ENCODE measurements around the gene CCDC51.

CCDC51 gene

DNA sequence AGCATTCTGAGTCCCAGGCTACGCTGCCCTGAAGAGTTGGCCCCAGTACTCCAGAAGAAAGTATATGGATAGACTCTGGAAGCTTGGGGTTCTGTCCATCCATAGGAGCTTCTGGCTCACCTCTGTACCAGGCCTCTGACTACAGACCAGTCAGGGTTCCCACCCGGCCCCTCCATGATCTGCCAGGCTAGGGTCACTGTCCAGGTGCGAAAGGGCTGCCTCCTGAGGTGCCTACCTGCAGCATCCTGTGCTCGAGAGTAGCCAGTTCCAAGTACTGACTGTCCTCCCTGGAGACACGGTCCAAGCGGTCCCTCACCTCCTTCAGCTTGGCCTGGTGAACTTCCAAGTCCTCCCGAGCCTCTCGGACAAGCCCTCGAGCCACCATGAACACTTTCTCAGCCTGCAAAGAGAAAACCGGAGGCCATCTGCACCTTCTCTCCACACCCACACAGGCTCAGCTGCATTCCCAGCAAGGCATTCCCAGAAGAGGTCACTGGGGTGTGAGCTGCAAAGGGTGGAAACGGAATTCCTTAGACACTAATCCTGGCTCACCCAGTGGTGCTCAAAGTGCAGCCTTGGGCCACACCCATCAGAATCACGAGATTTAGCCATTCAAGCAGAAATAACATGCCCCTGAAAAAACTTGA is 6.3 kb downstream of the CCDC51 start:
- DNase-seq (ENCODE audit: low spot score) = peak; percentile 45

DNA sequence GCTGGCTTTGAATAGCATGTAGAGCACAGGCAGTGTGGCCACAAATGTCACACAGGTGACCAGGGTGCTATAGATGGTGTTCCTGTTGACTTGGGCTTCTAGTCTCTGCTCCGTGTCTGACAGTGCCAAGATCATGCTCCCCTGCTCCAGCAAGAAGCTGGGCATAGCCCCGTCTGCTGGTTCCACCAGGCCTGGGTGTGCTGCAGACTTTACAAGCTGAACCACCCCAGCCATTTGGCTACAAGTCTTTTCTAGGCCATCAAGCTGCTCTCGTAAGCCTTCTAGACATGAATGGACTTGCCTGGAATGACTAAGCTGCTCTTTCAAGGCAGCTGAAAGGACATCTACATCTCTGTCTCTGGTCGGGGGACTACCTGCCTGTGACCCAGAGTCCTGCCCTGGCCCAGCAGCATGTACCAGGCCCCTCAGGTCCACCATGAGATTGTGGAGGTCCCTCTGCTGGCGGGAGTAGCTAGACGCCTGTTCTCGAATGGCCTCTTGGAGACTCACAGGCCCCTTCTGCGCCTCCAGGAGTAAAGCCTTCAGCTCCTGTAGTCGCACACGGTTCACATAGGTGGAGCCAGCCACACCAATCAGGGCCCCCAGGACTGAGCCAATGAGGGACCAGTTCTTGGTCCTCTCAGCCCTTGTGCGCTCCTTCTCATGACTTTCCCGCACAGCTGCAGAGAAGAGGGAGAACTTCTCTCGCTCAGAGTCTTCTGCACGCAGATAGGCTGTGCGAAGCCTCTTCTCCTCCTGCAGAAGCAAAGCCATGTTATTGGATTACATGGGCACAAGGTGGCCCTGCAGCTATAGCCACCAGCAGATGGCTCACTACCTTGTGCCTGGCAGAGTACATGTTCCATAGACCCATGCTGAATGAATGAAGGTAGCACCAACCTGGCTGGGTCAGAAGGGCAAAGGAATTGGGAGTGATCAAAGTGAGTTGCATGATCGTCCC is 7.2 kb downstream of the CCDC51 start:
- DNase-seq (ENCODE audit: low spot score) = no peak

DNA sequence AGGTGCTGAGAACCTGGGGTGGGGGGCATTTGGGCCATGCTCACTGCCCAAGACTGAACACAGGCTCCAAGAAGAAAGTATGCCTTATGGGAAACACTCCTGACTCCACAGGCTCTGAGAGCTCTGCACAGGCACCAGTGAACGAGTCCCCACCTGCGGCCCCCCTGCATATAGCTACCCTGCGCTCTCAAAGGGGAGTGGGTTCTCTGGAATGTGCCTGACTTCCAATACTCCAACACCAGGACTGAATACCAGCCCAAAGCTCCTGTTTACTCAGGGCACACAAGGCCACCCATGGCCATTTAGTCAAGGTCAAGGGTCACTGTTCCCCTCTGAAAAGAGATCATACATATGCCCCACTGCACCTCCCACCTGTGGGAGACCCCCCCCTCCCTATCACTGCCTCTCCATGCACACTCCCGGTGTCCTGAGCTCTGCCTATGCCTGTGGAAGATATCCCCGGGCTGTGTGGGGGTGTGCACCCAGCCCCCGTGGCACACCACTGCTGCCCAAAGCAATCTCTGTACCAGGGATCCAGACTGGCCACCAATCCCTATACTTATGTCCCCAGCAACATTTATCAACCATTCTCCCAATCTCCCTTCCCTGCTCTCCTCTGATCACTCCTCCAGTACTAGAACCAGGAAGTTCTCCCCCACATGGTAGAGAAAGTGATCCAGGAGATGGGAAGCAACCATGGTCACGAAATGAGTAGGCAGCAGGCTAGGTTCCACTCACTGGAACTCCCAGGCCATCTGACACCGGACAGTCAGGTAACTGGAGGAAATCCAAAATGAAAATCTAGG is 8.5 kb downstream of the CCDC51 start:
- DNase-seq (ENCODE audit: low spot score) = no peak

DNA sequence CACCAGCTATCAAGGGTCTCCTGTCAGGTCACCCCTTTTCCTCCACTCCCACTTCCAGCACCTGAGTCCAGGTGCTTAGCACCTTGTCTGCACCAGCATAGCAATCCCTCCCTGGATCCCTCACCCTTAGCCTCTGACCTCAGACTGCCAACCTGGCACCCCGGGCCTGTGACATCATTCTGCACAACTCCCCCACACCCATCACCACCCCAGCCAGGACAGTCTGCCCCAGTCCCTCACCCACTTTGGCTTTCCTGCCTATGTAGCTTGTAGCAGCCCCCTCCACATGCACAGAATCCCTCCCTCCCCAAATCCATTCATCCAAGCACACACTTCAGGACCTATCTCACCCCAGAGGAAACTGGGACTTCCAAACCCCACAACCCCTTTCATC is 9.2 kb downstream of the CCDC51 start:
- DNase-seq (ENCODE audit: low spot score) = no peak

DNA sequence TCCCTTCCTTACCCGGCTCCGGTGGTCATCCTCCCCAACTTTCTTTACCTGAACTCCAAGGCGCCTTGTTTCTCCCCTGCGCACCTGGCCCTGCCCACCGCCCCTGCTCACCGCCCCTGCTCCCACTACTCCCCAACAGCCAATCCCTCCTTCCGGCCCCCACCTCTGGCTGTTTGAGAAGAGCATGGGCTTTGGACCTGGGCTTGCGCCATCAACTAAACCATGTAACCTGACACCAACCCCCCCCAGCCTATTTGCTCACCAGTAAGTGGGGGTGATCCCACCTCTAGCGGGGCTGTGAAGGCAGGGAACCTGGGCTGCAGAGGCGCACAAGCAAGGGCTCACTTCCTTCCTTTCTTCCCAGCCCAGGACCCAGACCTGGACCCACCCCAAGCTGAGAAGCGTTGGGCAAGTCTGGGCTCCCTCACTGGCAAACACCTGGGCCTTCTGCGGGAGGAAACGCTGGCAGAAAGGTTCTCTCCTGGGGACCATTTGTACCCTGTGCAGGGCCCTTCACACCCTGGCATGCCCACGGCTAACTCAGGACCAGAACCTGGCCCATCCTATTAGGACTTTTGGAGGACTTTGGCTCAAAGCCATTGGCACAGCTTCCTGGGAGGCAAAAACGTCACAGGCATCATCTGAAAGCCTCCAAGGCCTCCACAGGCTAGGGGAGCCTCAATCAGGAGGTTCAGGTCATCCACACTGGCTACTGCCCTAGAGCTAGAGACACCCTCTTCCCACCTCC is 9.8 kb downstream of the CCDC51 start, which contains the start of gene PLXNB1:
TSS of gene PLXNB1 (minus strand) at position 127 of the 748 bp plus-strand sequence. CDS start 5,475 bp downstream, outside the sequence.
- DNase-seq (ENCODE audit: low spot score) = no peak

DNA sequence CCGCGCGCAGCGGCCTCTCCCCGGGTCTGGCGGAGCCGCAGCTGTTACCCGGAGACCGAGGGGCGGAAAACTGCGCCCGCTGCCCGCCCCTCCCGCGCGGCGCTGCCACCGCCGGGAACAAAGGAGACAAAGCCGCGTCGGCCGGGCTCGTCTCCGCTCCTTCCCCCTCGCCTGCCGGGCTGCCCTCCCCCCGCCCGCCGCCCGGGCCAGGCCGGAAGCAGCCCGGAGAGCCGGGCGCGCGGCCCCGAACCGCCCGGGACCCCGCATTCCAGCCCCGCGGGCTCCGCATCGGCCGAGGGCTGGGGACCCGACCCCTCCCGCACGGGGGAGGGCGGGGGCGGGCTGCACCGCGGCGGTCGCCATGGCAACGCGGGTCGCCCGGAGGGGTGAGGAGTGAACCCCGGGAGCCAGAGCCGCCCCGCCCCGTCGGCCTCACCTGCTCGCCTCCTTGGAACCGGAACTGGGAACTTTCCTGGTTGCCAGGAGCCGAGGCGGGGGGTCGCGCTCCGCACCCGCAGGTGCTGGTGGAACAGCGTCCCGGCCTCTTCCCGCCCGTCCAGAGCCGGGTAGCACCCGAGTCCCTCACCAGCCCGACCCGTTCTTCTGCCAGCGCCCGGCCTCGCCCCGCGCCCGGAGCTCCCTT is 10.5 kb downstream of the CCDC51 start:
- DNase-seq (ENCODE audit: low spot score) = no peak

- DNase-seq (ENCODE audit: low spot score) = no peak
Measured at GRCh38 chr3:48428572-48429316, 11.2 kb downstream of the CCDC51 start.

- no peak for DNase-seq (ENCODE audit: low spot score)
Measured at GRCh38 chr3:48428088-48428571, 11.8 kb downstream of the CCDC51 start.

GRCh38 chr3:48427630-48427962 is 12.3 kb downstream of the CCDC51 start:
- no peak for DNase-seq (ENCODE audit: low spot score)

DNA sequence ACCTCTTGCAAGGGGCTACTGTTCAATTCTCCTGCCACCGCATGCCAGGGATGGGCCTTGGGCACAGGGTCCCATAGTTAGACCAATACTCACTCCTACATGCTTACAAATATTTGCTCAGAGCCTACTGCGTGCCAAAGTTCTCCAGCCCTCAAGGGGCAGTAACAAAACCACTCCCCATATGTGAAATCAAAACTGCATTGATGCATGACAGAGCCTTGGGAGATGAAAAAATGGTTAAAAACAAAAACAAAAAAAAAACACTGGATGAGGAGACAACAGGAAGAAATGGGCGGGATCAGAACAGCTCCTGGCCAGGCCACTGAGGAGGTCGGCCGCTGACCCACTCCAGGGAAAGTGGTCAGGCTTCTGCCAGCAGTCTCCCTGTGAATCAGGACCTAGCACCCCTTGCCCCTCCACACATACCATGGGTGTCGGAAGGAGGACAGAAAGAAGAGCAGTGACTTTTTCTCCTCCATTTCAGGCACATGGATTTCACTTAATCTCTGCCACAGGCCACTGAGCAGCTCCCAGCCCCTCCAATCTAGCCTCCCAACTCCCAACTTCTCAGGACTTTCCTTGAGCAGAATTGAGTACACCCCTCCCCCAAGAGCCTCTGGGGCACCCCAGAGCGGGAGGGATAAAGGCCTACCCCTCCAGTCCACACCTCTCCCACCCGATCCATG is 12.8 kb downstream of the CCDC51 start:
- peak; percentile 49 for DNase-seq (ENCODE audit: low spot score)

DNA sequence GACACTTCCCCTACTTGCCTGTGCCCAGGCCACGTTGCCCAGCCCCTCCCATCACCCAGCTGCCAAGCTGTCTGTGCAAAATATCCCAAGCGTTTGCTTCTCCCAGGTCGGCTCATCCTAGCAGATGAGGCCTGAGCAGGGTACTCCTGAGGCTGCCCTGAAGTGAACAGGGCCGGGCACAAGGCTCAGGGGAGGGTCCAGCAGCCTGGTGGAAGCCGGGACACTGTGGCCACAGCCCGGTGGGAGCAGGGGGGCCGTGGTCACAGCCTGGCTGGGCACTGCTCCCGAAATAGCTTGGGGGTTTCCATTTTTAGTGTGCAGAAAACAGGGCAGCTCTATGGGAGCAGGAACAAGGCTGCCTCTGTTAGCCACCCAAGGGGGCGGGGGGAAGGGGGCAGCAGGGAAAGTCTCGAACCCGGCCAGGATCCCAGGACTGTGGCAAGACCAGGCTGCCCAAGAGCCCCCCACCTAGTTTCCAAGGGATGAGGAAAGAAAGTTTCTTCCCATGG is 13.5 kb downstream of the CCDC51 start:
- peak; percentile 81 for DNase-seq (ENCODE audit: low spot score)

GRCh38 chr3:48425281-48425812 is 14.6 kb downstream of the CCDC51 start:
- DNase-seq (ENCODE audit: low spot score) = no peak

- DNase-seq (ENCODE audit: low spot score) = no peak
Measured at GRCh38 chr3:48423883-48424695, 15.8 kb downstream of the CCDC51 start.

- DNase-seq (ENCODE audit: low spot score) = no peak
Measured at GRCh38 chr3:48423241-48423882, 16.6 kb downstream of the CCDC51 start.

DNA sequence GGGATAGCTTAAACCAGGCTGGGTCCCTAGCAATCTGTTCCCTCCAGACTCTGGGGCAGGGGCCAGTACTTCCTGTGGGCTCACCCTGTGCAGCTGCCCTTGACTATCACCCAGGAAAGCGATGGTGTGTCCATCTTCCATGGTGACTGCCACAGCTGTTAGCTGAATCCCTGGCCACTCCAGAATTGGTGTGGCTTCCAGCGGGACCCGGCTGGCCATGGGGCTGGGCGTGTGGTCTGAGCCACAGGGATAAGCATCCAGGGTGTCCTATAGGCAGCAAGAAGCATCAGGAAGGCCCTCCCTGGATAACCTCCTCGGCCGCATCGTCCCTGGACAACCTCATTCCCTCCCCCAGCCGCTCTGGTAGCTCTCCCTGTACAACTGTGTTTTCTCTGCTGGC is 17.2 kb downstream of the CCDC51 start:
- no peak for DNase-seq (ENCODE audit: low spot score)

GRCh38 chr3:48422272-48422671 is 17.6 kb downstream of the CCDC51 start:
- no peak for DNase-seq (ENCODE audit: low spot score)

DNA sequence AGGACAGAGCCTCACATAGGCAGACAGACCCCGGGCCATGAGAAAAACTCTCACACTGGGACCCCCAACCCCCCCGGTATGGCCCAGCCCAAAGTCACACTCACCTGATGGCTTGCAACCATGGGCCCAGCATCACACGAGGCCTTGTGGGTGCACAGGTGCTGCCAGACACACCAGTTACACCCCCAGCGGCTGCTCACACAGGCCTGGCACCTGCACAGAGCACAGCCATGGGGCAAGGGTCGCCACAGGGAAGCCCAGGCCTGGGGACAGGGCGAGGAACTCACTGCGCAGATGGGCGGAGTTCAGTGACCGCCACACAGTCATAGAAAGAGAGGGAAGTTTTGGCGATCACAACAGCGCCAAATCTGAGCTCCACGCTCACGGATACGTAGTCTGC is 19.4 kb downstream of the CCDC51 start:
- no peak for DNase-seq (ENCODE audit: low spot score)

GRCh38 chr3:48419597-48419996 is 20.3 kb downstream of the CCDC51 start:
- no peak for DNase-seq (ENCODE audit: low spot score)

Data from COLO829 (cell line).